Heart right ventricle (tissue), 16 donors: Measurements from ENCODE around the gene RYR3. TPM values are rescaled to one million over a fixed set of nuclear protein-coding genes. Genes with fewer than 3 reads are reported as not detected.

Experiments
- ATAC-seq, 8 donors: fragments of 200-7000 bp; cut with Tn5 transposase; one replicate each; pipeline ENCODE4 v1.9.1; 2020; ENCODE audit warnings: mild to moderate bottlenecking in 8 of 8, moderate library complexity in 8 of 8, moderate number of reproducible peaks in 1 of 8
- DNase-seq, 2 donors: peaks; one replicate each; pipeline ENCODE4 v3.0.0-alpha.2; 2020
- H3K27ac ChIP-seq, 10 donors: fragments of 200-600 bp; sonication (generic) in 2 of 10; one replicate each; pipeline versions ENCODE4 v1.5.0 to v1.8.0; 2020 to 2022; ENCODE audit warnings: mild to moderate bottlenecking in 3 of 10
- H3K27me3 ChIP-seq, 7 donors: fragments of 200-600 bp; one replicate each; pipeline ENCODE4 v1.8.0; 2021 to 2022; ENCODE audit warnings: mild to moderate bottlenecking in 2 of 7
- H3K36me3 ChIP-seq, 9 donors: fragments of 200-600 bp; sonication (generic) in 1 of 9; one replicate each; pipeline versions ENCODE4 v1.5.0 to v1.8.0; 2020 to 2022; ENCODE audit warnings: mild to moderate bottlenecking in 2 of 9
- H3K4me1 ChIP-seq, 9 donors: fragments of 200-600 bp; sonication (generic) in 1 of 9; one replicate each; pipeline versions ENCODE4 v1.5.0 to v1.8.0; 2020 to 2022; ENCODE audit warnings: mild to moderate bottlenecking in 4 of 9
- H3K4me3 ChIP-seq, 10 donors: fragments of 200-600 bp; sonication (generic) in 2 of 10; one replicate each; pipeline versions ENCODE4 v1.5.0 to v1.8.0; 2020 to 2022; ENCODE audit warnings: mild to moderate bottlenecking in 7 of 10, moderate library complexity in 2 of 10
- H3K9me3 ChIP-seq, 11 donors: fragments of 200-600 bp in 10 of 11; sonication (generic) in 2 of 11; one replicate each; pipeline versions ENCODE4 v1.5.0 to v1.8.0; 2013 to 2022; ENCODE audit warnings: mild to moderate bottlenecking in 2 of 11, control low read depth in 1 of 11, moderate library complexity in 1 of 11
- WGBS, 2 donors: extraction: QIAGEN DNeasy Blood & Tissue Kit; methylation state at CpG; one replicate each; pipeline ENCODE4 v1.1.7; 2013; ENCODE audit warnings: inconsistent platforms in 1 of 2; 5-methylcytosine and 5-hydroxymethylcytosine counted together
- intact Hi-C, 10 donors: fragments of 100-400 bp; cut with DNase I; formaldehyde crosslinking; loops; one replicate each; pipeline versions ENCODE4 v1.11.1 to v1.14.2; 2022
- polyA plus RNA-seq, 2 donors: library from polyadenylated mRNA; stranded (reverse); fragments of 200-250 nt; gene quantifications; one replicate each; pipeline ENCODE4 v1.2.3, GENCODE V29; 2013
- total RNA-seq, 10 donors: library from RNA; stranded (reverse); fragmentation: NEBNext Ultra II Directional in 3 of 10; extraction: Animal tissue kit (Norgen Biotek cat#: 25700) in 3 of 10; gene quantifications; one replicate each; pipeline versions ENCODE4 v1.2.1 to v1.2.4, GENCODE V29; 2021 to 2023
- TF ChIP-seq, protein P1 (sequence below), 9 donors: fragments of 200-600 bp; sonication (generic) in 2 of 9; IDR thresholded peaks; one replicate each; pipeline versions ENCODE4 v1.5.0 to v1.8.0; 2021 to 2022; ENCODE audit warnings: antibody characterized with exemption in 9 of 9, mild to moderate bottlenecking in 5 of 9, moderate library complexity in 1 of 9
- donor health status: Arrhythmogenic right ventricular cardiomyopathy.
- donor health status: ischemic (EF 13 %, LVEDD 7.1; RV severe dilation, severe dysfunction).
- donor health status: healthy with polysubstance abuse.
- donor health status: DM: no; HTN: yes; CAD: no.
- donor health status: DM: no; HTN: no; CAD: no.
- donor health status: ischemic (EF 25% LVEDD 6.9; RV normal size, moderate dysfunction).
- donor health status: ischemic (EF 25% LVEDD 5.7; RV mildly dilated, moderate dysfunction).
- donor health status: healthy.
- donor health status: DM: yes; HTN: yes; CAD: no.
- donor health status: Ischemic cardiomyopathy.
- donor health status: ischemic (EF 35%, LVEDD 5.7; RV mildly dilated, moderate dysfunction).
- donor health status: nonischemic (EF 11% LVEDD 7.7; RV severe dilation, severe dysfunction).
- donor health status: DM: yes; HTN: yes; CAD: no.
- donor health status: PGD.
- donor health status: ischemic (EF 29% LVEDD 5.4; RV normal size, mild dysfunction).
- donor health status: nonischemic (EF 23%, LVEDD 6.1; RV moderate dilation, normal function).

Gene RYR3
- total and polyA plus RNA-seq, 12 donors: 0.02 to 1.00 (median 0.13) TPM; not detected in 2

DNA sequence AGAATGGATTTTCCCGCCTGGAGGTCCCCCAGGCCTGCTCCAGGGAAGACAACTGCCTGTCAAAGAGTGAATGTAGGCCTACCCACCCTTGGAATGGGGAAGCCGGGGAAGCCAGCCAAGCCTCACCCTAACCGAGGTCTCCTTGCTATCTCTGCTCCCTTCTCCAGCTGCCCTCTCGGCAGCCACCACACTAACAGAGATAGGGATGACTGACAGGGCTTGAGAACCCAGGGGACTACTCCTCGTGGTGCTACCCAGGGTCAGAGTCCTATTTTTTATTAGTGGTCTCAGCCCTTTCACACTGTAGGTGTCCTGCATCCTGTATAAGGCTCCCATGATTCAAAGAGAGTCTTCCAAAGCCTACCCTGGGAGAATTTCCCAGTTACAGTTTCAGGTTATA, 496.9 kb downstream of the RYR3 start:
- Histone ChIP-seq H3K27ac (no peak overlapping the region), H3K4me3 (no peak overlapping the region), H3K4me1 (no peaks in the 10 kb centered on the region), H3K36me3 (no peaks in the 10 kb centered on the region), H3K9me3 (no peaks in the 10 kb centered on the region), H3K27me3 (peaks cover 0 to 14% (median 0%) of the 10 kb centered on the region in 7 donors)
- ATAC-seq: no peak
- no peak for DNase-seq
- WGBS, 2 donors: 25 to 37% methylated on average over 5 of the region's 5 CpGs
- TF ChIP-seq, protein P1, sequence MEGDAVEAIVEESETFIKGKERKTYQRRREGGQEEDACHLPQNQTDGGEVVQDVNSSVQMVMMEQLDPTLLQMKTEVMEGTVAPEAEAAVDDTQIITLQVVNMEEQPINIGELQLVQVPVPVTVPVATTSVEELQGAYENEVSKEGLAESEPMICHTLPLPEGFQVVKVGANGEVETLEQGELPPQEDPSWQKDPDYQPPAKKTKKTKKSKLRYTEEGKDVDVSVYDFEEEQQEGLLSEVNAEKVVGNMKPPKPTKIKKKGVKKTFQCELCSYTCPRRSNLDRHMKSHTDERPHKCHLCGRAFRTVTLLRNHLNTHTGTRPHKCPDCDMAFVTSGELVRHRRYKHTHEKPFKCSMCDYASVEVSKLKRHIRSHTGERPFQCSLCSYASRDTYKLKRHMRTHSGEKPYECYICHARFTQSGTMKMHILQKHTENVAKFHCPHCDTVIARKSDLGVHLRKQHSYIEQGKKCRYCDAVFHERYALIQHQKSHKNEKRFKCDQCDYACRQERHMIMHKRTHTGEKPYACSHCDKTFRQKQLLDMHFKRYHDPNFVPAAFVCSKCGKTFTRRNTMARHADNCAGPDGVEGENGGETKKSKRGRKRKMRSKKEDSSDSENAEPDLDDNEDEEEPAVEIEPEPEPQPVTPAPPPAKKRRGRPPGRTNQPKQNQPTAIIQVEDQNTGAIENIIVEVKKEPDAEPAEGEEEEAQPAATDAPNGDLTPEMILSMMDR (IDR thresholded peaks at IDR 0.05): no peak
- intact Hi-C loops: no loop called here

DNA sequence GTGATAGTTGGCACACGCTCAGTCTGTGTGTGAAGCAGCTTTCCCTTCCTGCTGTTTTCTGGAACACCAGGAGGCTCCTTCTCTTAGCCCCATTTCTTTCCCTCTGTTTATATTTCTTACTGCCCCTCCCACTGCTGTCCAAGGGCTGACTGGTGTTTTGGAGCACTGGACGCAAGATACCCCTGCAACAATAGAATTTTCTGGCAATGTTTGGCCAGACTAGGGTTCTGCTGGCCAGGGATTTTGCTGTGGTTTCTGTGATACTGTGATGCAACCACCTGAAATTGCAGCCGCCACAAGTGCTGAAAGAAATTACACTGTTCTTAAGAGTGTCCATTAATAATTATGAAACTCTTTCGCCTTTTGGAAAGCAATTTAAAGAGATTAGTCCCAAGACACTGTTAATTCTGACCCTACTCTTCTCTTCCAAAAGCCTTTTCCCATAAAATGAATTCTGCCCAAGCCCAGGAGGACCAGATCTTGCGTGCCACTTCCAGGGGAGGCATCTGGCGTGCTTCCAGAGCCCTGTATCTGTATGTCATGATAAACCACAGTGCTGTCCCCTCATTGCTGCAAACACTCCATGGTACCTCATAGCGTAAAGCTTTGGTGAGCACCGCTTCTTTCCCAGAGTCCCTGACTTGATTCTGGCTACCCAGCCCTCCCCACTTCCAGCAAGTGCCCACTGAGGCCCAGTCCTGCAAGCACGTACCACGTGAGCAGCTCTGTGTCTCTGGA, 498.1 kb downstream of the RYR3 start:
- H3K27ac ChIP-seq: no peak overlapping the region
- peaks cover 0 to 11% (median 0%) of the 10 kb centered on the region in 7 donors for H3K27me3 ChIP-seq
- H3K4me1 ChIP-seq: no peaks in the 10 kb centered on the region
- DNase-seq (no peak), ATAC-seq (no peak)
- TF ChIP-seq, protein P1 (IDR thresholded peaks at IDR 0.05): no peak
- intact Hi-C loops: no loop called here
- no peak overlapping the region for H3K4me3 ChIP-seq
- H3K36me3 ChIP-seq: no peaks in the 10 kb centered on the region
- 64 to 70% methylated on average over 10 of the region's 10 CpGs for WGBS, 2 donors
- no peaks in the 10 kb centered on the region for H3K9me3 ChIP-seq

DNA sequence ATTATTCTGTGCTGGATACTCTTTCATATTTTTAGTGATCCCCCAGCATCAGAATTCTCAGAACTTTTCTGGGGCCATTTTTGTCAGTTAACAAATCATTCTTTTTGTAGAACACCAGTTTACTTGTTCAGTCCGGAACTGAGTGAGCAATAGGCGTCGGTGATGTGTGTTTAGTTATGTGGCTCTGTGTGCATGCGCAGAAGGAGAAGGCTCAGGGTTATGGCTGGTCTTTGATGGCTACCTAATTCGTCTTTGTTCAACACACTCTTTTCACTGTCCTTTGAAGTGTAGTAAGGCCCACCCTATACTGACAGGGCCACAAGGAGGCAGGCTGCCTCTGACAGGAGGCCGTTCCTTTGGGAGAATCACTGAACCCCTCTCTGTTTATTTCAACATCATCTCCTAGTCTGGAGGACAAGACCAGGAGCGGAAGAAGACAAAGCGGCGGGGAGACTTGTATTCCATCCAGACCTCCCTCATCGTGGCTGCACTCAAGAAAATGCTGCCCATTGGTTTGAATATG, 499.4 kb downstream of the RYR3 start:
- intact Hi-C loops: loop anchor here in 1 of 10 donors (5.0 kb wide), 1 partner anchor 43 kb away; no protein-coding TSS in a partner anchor
- 90 to 91% methylated on average over 10 of the region's 10 CpGs for WGBS, 2 donors
- no peak for ATAC-seq

DNA sequence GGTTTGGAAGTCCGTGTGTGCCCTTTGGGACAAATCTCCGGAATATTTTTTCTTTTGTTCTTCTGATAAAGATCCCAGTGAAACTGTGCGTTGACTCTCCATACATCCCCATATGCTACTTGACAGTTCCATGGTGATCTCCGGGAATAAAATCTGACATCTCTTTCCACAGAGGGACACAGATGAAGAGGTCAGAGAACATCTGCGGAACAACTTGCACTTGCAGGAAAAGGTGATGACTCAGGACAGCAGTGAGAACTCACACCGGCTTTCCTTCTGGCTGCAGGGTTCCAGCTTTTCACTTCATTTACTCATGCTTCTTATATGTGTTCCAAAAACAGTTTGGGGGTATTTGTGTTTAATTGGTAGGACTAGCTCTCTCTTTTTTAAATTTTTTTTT, 500.0 kb downstream of the RYR3 start:
- WGBS, 2 donors: 68 to 69% methylated on average over 6 of the region's 6 CpGs
- H3K4me1 ChIP-seq: no peaks in the 10 kb centered on the region
- peaks cover 0 to 11% (median 0%) of the 10 kb centered on the region in 7 donors for H3K27me3 ChIP-seq
- TF ChIP-seq, protein P1 (IDR thresholded peaks at IDR 0.05): no peak
- no peaks in the 10 kb centered on the region for H3K36me3 ChIP-seq
- DNase-seq: no peak
- H3K9me3 ChIP-seq: no peaks in the 10 kb centered on the region
- intact Hi-C loops: loop anchor here in 1 of 10 donors (5.0 kb wide), 1 partner anchor 44 kb away; no protein-coding TSS in a partner anchor
- H3K4me3 ChIP-seq: no peak overlapping the region
- ATAC-seq: no peak
- H3K27ac ChIP-seq: no peak overlapping the region

More for the DNA sequence above, 499.4 kb downstream of the RYR3 start:
- peaks cover 0 to 11% (median 0%) of the 10 kb centered on the region in 7 donors for H3K27me3 ChIP-seq
- H3K9me3 ChIP-seq: no peaks in the 10 kb centered on the region
- DNase-seq: no peak
- no peak overlapping the region for H3K4me3 ChIP-seq
- TF ChIP-seq, protein P1 (IDR thresholded peaks at IDR 0.05): no peak
- H3K4me1 ChIP-seq: no peaks in the 10 kb centered on the region
- H3K36me3 ChIP-seq: no peaks in the 10 kb centered on the region
- H3K27ac ChIP-seq: no peak overlapping the region
